NCI-H2081 (cell line): ENCODE data around the gene KDM2B.
A peak's percentile ranks its signal among the peaks of the same experiment; 100 is the strongest.

Experiments
- DNase-seq, 2 experiments: peaks; one replicate each; lab custom pipeline; 2025; lab: John Stamatoyannopoulos, UW

KDM2B gene

GRCh38 chr12:121430833-121431415 lies 149.9 kb downstream of the KDM2B start:
- no peak for DNase-seq

GRCh38 chr12:121428883-121429282 lies 151.9 kb downstream of the KDM2B start:
- no peak for DNase-seq

- DNase-seq, result no peak
Observed at GRCh38 chr12:121427556-121428050, 153.2 kb downstream of the KDM2B start.

GRCh38 chr12:121424624-121424975 lies 156.2 kb downstream of the KDM2B start:
- no peak for DNase-seq

- DNase-seq, result no peak
Observed at GRCh38 chr12:121423682-121424623, 156.9 kb downstream of the KDM2B start.

GRCh38 chr12:121423253-121423652 lies 157.6 kb downstream of the KDM2B start:
- no peak for DNase-seq

GRCh38 chr12:121420109-121420508 lies 160.7 kb downstream of the KDM2B start:
- no peak for DNase-seq

- no peak for DNase-seq
Observed at GRCh38 chr12:121417847-121418246, 163.0 kb downstream of the KDM2B start.

GRCh38 chr12:121413917-121414316 lies 166.9 kb downstream of the KDM2B start:
- DNase-seq, result no peak

GRCh38 chr12:121405211-121405610 lies 175.6 kb downstream of the KDM2B start:
- DNase-seq, result no peak

GRCh38 chr12:121404734-121405133 lies 176.1 kb downstream of the KDM2B start:
- peak; percentile 69 to 85 for DNase-seq

GRCh38 chr12:121403721-121404120 lies 177.1 kb downstream of the KDM2B start:
- DNase-seq, result no peak

GRCh38 chr12:121400332-121401139 lies 180.3 kb downstream of the KDM2B start:
- DNase-seq, result peak; percentile 4 to 56

- DNase-seq, result peak; percentile 98 to 99
Observed at GRCh38 chr12:121399391-121400331, 181.2 kb downstream of the KDM2B start, which contains the start of gene RNF34. Gene RNF34, plus strand, starts transcription at chr12:121400118. Its CDS starts 95 bp downstream, at chr12:121400213.

GRCh38 chr12:121398355-121398754 lies 182.5 kb downstream of the KDM2B start:
- no peak for DNase-seq

- no peak for DNase-seq
Observed at GRCh38 chr12:121397521-121397920, 183.3 kb downstream of the KDM2B start.

GRCh38 chr12:121392325-121392716 lies 188.5 kb downstream of the KDM2B start:
- no peak for DNase-seq

GRCh38 chr12:121391619-121392324 lies 189.1 kb downstream of the KDM2B start:
- DNase-seq, result no peak

GRCh38 chr12:121390856-121391255 lies 190.0 kb downstream of the KDM2B start:
- no peak for DNase-seq

- no peak for DNase-seq
Observed at GRCh38 chr12:121388421-121388981, 192.3 kb downstream of the KDM2B start.
